Lower lobe of right lung (tissue), 2 donors: Measurements from ENCODE around the gene KLRC4. TPM values are rescaled to one million over a fixed set of nuclear protein-coding genes. Genes with fewer than 3 reads are reported as not detected.
A peak's percentile ranks its signal among the peaks of the same experiment; 100 is the strongest.
"Not testable (repeated sequence)": the region's sequence is repeated elsewhere in the genome, so short reads cannot be mapped to it uniquely, and the experiment has no call there.

Source experiments
- ATAC-seq, 2 donors: fragments of 200-7000 bp; cut with Tn5 transposase; one replicate each; pipeline ENCODE4 v1.9.1; 2020 to 2022; ENCODE audit warnings: mild to moderate bottlenecking in 2 of 2, moderate library complexity in 2 of 2
- DNase-seq: peaks from one replicate; pipeline ENCODE4 v3.0.0-alpha.2; 2020
- H3K27ac ChIP-seq: fragments of 200-600 bp; one replicate; pipeline ENCODE4 v1.8.0; 2022
- H3K27me3 ChIP-seq: fragments of 200-600 bp; one replicate; pipeline ENCODE4 v1.8.0; 2022; ENCODE audit warnings: low read depth
- H3K36me3 ChIP-seq: fragments of 200-600 bp; one replicate; pipeline ENCODE4 v1.8.0; 2022; ENCODE audit warnings: mild to moderate bottlenecking
- H3K4me1 ChIP-seq: fragments of 200-600 bp; one replicate; pipeline ENCODE4 v1.8.0; 2022
- H3K4me3 ChIP-seq: fragments of 200-600 bp; one replicate; pipeline ENCODE4 v1.8.0; 2022; ENCODE audit warnings: mild to moderate bottlenecking
- H3K9me3 ChIP-seq: fragments of 200-600 bp; one replicate; pipeline ENCODE4 v1.8.0; 2022
- CTCF ChIP-seq: fragments of 200-600 bp; IDR thresholded peaks from one replicate; pipeline ENCODE4 v1.8.0; 2022; ENCODE audit warnings: antibody characterized with exemption, mild to moderate bottlenecking
- intact Hi-C: fragments of 100-400 bp; cut with DNase I; formaldehyde crosslinking; loops from one replicate; pipeline ENCODE4 v1.11.0; 2022
- total RNA-seq: library from RNA; stranded (reverse); fragmentation: NEBNext Ultra II Directional; extraction: Animal tissue kit (Norgen Biotek cat#: 25700); gene quantifications from one replicate; pipeline ENCODE4 v1.2.1, GENCODE V29; 2021
- donor health status: DM: no; HTN: yes; CAD: no; lungs with severe emphysema.

The KLRC4 gene
- total RNA-seq, 1 donor from 2014 or later: not detected

- DNase-seq (no peak), ATAC-seq (no peak)
- Histone ChIP-seq H3K4me1 (no peaks in the 10 kb centered on the region), H3K36me3 (no peaks in the 10 kb centered on the region), H3K4me3 (no peak overlapping the region), H3K27me3 (no peaks in the 10 kb centered on the region), H3K27ac (no peak overlapping the region), H3K9me3 (no peaks in the 10 kb centered on the region)
- TF ChIP-seq CTCF: no peak
- intact Hi-C loops: no loop called here
Observed at GRCh38 chr12:10381928-10382628, 27.5 kb downstream of the KLRC4 start.

GRCh38 chr12:10378737-10379136 is 30.8 kb downstream of the KLRC4 start:
- H3K4me1 ChIP-seq, DNase-seq, H3K27me3 ChIP-seq, H3K9me3 ChIP-seq, intact Hi-C loops, ATAC-seq, H3K36me3 ChIP-seq, H3K27ac ChIP-seq, H3K4me3 ChIP-seq: not testable (repeated sequence)

- intact Hi-C loops: no loop called here
- Histone ChIP-seq H3K27me3 (no peaks in the 10 kb centered on the region), H3K4me3 (no peak overlapping the region), H3K9me3 (no peaks in the 10 kb centered on the region), H3K27ac (peak overlapping the region; percentile 1), H3K36me3 (no peaks in the 10 kb centered on the region), H3K4me1 (peaks cover 16% of the 10 kb centered on the region)
- DNase-seq: no peak
- TF ChIP-seq CTCF: no peak
- ATAC-seq: no peak
Observed at GRCh38 chr12:10374624-10375018, 34.9 kb downstream of the KLRC4 start.

GRCh38 chr12:10372559-10372958 is 37.0 kb downstream of the KLRC4 start:
- no peak for TF ChIP-seq CTCF
- H3K9me3 ChIP-seq: no peaks in the 10 kb centered on the region
- no peaks in the 10 kb centered on the region for H3K27me3 ChIP-seq
- DNase-seq: no peak
- no peaks in the 10 kb centered on the region for H3K36me3 ChIP-seq
- ATAC-seq: peak; percentile 61 to 65
- H3K4me3 ChIP-seq: no peak overlapping the region
- H3K4me1 ChIP-seq: peaks cover 16% of the 10 kb centered on the region
- H3K27ac ChIP-seq: peak overlapping the region; percentile 18
- intact Hi-C loops: no loop called here

GRCh38 chr12:10371893-10372535 is 37.5 kb downstream of the KLRC4 start:
- H3K27ac ChIP-seq, intact Hi-C loops, H3K9me3 ChIP-seq, DNase-seq, ATAC-seq, H3K27me3 ChIP-seq, H3K36me3 ChIP-seq, H3K4me3 ChIP-seq: not testable (repeated sequence)
- peaks cover 18% of the 10 kb centered on the region for H3K4me1 ChIP-seq

- DNase-seq (no peak), ATAC-seq (no peak)
- H3K36me3 ChIP-seq: no peaks in the 10 kb centered on the region
- no peak overlapping the region for H3K4me3 ChIP-seq
- no peak for TF ChIP-seq CTCF
- H3K27me3 ChIP-seq: no peaks in the 10 kb centered on the region
- peaks cover 36% of the 10 kb centered on the region for H3K4me1 ChIP-seq
- intact Hi-C loops: no loop called here
- no peaks in the 10 kb centered on the region for H3K9me3 ChIP-seq
- no peak overlapping the region for H3K27ac ChIP-seq
Observed at GRCh38 chr12:10369557-10370415, 39.8 kb downstream of the KLRC4 start.
